Fibroblast of lung (primary cell): ENCODE measurements around the gene COL25A1. TPM values are rescaled to one million over a fixed set of nuclear protein-coding genes. Genes with fewer than 3 reads are reported as not detected.

Experiments
- DNase-seq, 2 donors: peaks; one replicate each; pipeline versions ENCODE4 v3.0.0 to v3.0.0-alpha.2; 2010; ENCODE audit warnings: low read depth in 2 of 2
- H2AFZ ChIP-seq: 2 replicates; pipeline ENCODE4 v1.5.1; 2012; ENCODE audit warnings: low read length, control low read depth, inconsistent platforms
- H3K27ac ChIP-seq: 2 replicates; pipeline ENCODE4 v1.5.1; 2011; ENCODE audit warnings: low read length, control low read depth; ENCODE audit not compliant: insufficient read depth
- H3K27me3 ChIP-seq: 2 replicates; pipeline ENCODE4 v1.5.1; 2011; ENCODE audit warnings: mild to moderate bottlenecking, low read length; ENCODE audit not compliant: control insufficient read depth, insufficient read depth
- H3K36me3 ChIP-seq: 2 replicates; pipeline ENCODE4 v1.5.1; 2011; ENCODE audit warnings: low read length; ENCODE audit not compliant: control insufficient read depth, insufficient read depth
- H3K4me1 ChIP-seq: 2 replicates; pipeline ENCODE4 v1.5.1; 2011; ENCODE audit warnings: low read length; ENCODE audit not compliant: control insufficient read depth, insufficient read depth; ENCODE audit errors: extremely low read depth
- H3K4me2 ChIP-seq: 2 replicates; pipeline ENCODE4 v1.5.1; 2011; ENCODE audit warnings: low read length, control low read depth; ENCODE audit not compliant: insufficient read depth; ENCODE audit errors: extremely low read depth
- H3K4me3 ChIP-seq, 4 experiments: fragments of 200-600 bp in 1 of 4; sonication (generic) in 1 of 4; replicated peaks in 1 of 4; 2 replicates each; pipeline ENCODE4 v1.5.1; 2011 to 2016; ENCODE audit warnings: low read length in 4 of 4, low read depth in 3 of 4, mild to moderate bottlenecking in 3 of 4, control low read depth in 2 of 4, inconsistent platforms in 1 of 4, mixed read lengths in 1 of 4; ENCODE audit not compliant: insufficient read depth in 1 of 4; ENCODE audit errors: control extremely low read depth in 1 of 4
- H3K79me2 ChIP-seq: 2 replicates; pipeline ENCODE4 v1.5.1; 2012; ENCODE audit warnings: mild to moderate bottlenecking, low read length, inconsistent platforms; ENCODE audit not compliant: control insufficient read depth, insufficient read depth
- H3K9ac ChIP-seq: 2 replicates; pipeline ENCODE4 v1.5.1; 2011; ENCODE audit warnings: mild to moderate bottlenecking, low read length, control low read depth; ENCODE audit not compliant: insufficient read depth
- H3K9me3 ChIP-seq: 2 replicates; pipeline ENCODE4 v1.5.1; 2012; ENCODE audit warnings: low read depth, low read length; ENCODE audit not compliant: control insufficient read depth, insufficient read depth
- H4K20me1 ChIP-seq: 2 replicates; pipeline ENCODE4 v1.5.1; 2011; ENCODE audit warnings: low read length; ENCODE audit not compliant: control insufficient read depth, insufficient read depth; ENCODE audit errors: extremely low read depth
- CTCF ChIP-seq, 2 donors: IDR thresholded peaks in 1 of 2; conservative IDR thresholded peaks in 1 of 2; 1 replicate in 1 of 2; 2 replicates in 1 of 2; pipeline ENCODE4 v1.5.1; 2011 to 2012; ENCODE audit warnings: low read length in 2 of 2, control low read depth in 1 of 2, inconsistent platforms in 1 of 2, low read depth in 1 of 2, mild to moderate bottlenecking in 1 of 2
- EZH2 ChIP-seq: IDR thresholded peaks from 2 replicates; pipeline ENCODE4 v1.5.1; 2012; ENCODE audit warnings: low read length, control low read depth, mild to moderate bottlenecking; ENCODE audit errors: missing control alignments
- polyA minus RNA-seq: library from RNA; depleted of rRNA, polyadenylated mRNA; stranded (reverse); fragments of >200 nt; gene quantifications from 2 replicates; pipeline ENCODE4 v1.2.3, GENCODE V29; 2011; ENCODE audit warnings: low replicate concordance
- polyA plus RNA-seq, 2 donors: library from polyadenylated mRNA; depleted of rRNA in 1 of 2; stranded (reverse) in 1 of 2; unstranded in 1 of 2; fragments of >200 nt; gene quantifications; 2 replicates each; pipeline ENCODE4 v1.2.1, GENCODE V29; 2011 to 2012; ENCODE audit warnings: missing spikeins in 1 of 2
- total RNA-seq: library from RNA; depleted of rRNA; stranded (reverse); fragments of >200 nt; gene quantifications from 2 replicates; pipeline ENCODE4 v1.2.1, GENCODE V29; 2014

COL25A1 gene
- under 0.01 TPM in 2 replicates for total RNA-seq
- polyA plus RNA-seq, result 0.01 TPM in 1 of 2 replicates, not detected in the other
- polyA plus RNA-seq (2012), result not detected in 2 replicates
- not detected in 2 replicates for polyA minus RNA-seq

- peaks cover 29% of the 10 kb centered on the region for H3K27me3 ChIP-seq
- H3K79me2 ChIP-seq, result no peaks in the 10 kb centered on the region
- no peaks in the 10 kb centered on the region for H3K36me3 ChIP-seq
- no peak within 1 kb of the TSS for H3K27ac ChIP-seq
- peak within 1 kb of the TSS; percentile 18 to 59 (median 36) for H3K4me3 ChIP-seq
- no peaks in the 10 kb centered on the region for H4K20me1 ChIP-seq
- no peak within 1 kb of the TSS for H3K9ac ChIP-seq
- no peaks in the 10 kb centered on the region for H3K9me3 ChIP-seq
- no peak for TF ChIP-seq CTCF (conservative IDR thresholded peaks at IDR 0.05 in 1 of 2, IDR thresholded peaks at IDR 0.05 in 1 of 2; ENCODE audit: low read depth in 1 of 2, low read length in 2 of 2)
- peak; percentile 89 for TF ChIP-seq EZH2
- DNase-seq, result peak; percentile 26 to 66
- peak within 1 kb of the TSS; percentile 70 for H3K4me2 ChIP-seq
- no peaks in the 10 kb centered on the region for H3K4me1 ChIP-seq
- peak within 1 kb of the TSS; percentile 56 for H2AFZ ChIP-seq
These were observed at the start of gene COL25A1 for GRCh38 chr4:109302361-109303139. Gene COL25A1 (minus strand): TSS chr4:109302658.

GRCh38 chr4:109350121-109350520 lies 47.7 kb upstream of the COL25A1 start:
- H3K36me3 ChIP-seq, result no peaks in the 10 kb centered on the region
- no peaks in the 10 kb centered on the region for H3K9me3 ChIP-seq
- H4K20me1 ChIP-seq, result no peaks in the 10 kb centered on the region
- H2AFZ ChIP-seq, result no peak overlapping the region
- H3K4me1 ChIP-seq, result no peaks in the 10 kb centered on the region
- H3K27me3 ChIP-seq, result no peaks in the 10 kb centered on the region
- H3K4me3 ChIP-seq, result no peak overlapping the region
- DNase-seq, result no peak
- H3K27ac ChIP-seq, result no peak overlapping the region
- no peak overlapping the region for H3K4me2 ChIP-seq
- no peak overlapping the region for H3K9ac ChIP-seq
- no peaks in the 10 kb centered on the region for H3K79me2 ChIP-seq
- TF ChIP-seq EZH2 (no peak), CTCF (conservative IDR thresholded peaks at IDR 0.05 in 1 of 2, IDR thresholded peaks at IDR 0.05 in 1 of 2; ENCODE audit: low read depth in 1 of 2, low read length in 2 of 2) (no peak)

GRCh38 chr4:109334129-109335105 lies 32.0 kb upstream of the COL25A1 start:
- TF ChIP-seq CTCF (conservative IDR thresholded peaks at IDR 0.05 in 1 of 2, IDR thresholded peaks at IDR 0.05 in 1 of 2; ENCODE audit: low read depth in 1 of 2, low read length in 2 of 2), result no peak
- no peak for TF ChIP-seq EZH2
- peak in 1 of 2 donors; percentile 56 for DNase-seq
- no peak overlapping the region for H3K27ac ChIP-seq
- H3K4me3 ChIP-seq, result no peak overlapping the region
- H3K36me3 ChIP-seq, result no peaks in the 10 kb centered on the region
- no peaks in the 10 kb centered on the region for H3K79me2 ChIP-seq
- no peaks in the 10 kb centered on the region for H4K20me1 ChIP-seq
- no peaks in the 10 kb centered on the region for H3K4me1 ChIP-seq
- H3K27me3 ChIP-seq, result no peaks in the 10 kb centered on the region
- no peak overlapping the region for H3K9ac ChIP-seq
- H3K9me3 ChIP-seq, result no peaks in the 10 kb centered on the region
- H3K4me2 ChIP-seq, result no peak overlapping the region
- no peak overlapping the region for H2AFZ ChIP-seq
